NCI-H1694 (cell line): ENCODE measurements around the gene OASL.

Experiments
- DNase-seq: peaks from one replicate; lab custom pipeline; 2025; lab: John Stamatoyannopoulos, UW

OASL gene

DNA sequence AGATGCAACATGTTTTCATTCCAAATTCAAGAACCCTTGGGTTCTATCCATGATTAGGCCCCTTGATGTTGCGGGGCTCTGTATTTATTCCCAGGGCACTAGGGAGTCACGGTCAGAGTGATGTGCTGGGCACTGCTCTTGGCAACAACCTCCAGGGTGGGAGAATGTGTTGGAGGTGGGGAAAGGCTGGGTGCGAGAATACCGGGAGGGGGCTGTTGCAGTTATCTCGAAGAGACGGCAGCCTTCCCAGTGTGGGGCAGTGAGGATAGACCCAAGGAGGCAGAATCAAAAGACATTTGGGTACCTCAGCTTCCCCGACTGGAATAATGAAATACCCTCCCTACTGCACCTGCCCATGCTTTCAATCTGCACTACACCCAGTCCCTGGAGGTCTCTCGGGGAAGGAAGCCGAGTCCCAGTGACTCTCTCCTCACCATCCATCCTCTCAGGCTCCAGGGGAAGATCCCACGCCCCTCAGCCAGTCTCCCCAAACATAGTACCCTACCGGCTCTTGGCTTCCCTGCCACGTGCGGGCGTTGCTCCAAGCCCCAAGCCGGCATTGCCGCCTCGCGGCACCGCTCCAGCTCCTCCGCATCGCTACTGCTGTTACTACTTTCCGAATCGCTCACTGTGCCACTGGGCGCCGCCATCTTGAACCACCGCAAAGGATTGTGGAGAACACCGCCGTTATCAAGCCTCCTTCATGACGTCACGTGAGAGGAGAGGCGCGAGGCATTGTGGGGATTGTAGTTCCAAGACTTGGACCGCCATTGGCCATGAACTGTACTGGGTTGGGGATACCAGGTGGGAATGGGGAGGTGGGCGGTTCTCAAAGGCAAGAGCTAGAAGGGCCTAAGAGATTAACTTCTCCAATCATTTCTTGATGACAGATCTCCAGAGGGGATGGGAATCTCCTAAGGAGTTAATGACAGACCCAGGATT is 22.9 kb downstream of the OASL start, which contains the start of gene C12orf43:
C12orf43 (minus strand) TSS at position 663 of the 942 bp plus-strand sequence; CDS start at position 650, 13 bp downstream.
- peak; percentile 92 for DNase-seq

DNA sequence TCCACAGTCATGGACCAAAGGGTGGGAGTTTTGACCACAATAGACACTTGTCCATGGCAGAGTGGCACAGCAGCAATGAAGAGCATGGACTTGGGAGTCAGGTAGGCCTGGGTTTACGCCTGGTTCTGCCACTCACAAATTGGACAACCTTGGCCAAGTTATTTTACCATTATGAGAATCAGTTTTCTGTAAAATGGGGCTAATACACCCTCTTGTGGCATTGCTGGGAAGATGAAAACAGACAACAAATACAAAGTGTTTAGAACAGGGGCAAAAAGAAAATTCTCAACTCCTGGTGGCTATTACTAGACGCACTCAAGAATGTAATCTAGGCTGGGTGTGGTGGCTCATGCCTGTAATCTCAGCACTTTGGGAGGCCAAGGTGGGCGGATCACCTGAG is 25.3 kb downstream of the OASL start:
- DNase-seq: no peak

DNA sequence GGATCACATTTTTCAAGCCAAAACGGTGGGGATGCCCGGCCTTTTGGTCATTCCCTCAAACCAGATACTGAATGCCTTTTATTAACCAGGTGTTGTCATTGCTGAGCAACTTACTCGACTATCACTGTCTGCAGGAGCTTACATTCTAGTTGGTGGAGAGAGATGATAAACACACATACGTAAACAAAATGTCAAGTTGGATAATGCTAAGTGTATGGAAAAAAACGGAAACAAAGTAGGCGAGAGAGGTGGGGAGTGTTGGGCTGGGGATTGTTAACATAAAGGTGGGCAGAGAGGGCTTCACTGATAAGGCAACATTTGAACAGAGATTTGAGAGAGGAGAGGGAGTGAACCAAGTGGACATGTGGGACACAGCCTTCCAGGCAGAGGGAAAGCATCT is 27.2 kb downstream of the OASL start:
- no peak for DNase-seq

- no peak for DNase-seq
Measured at GRCh38 chr12:121010860-121011259, 28.2 kb downstream of the OASL start.

- no peak for DNase-seq
Measured at GRCh38 chr12:121009741-121010140, 29.3 kb downstream of the OASL start.

- DNase-seq: no peak
Measured at GRCh38 chr12:121008347-121009098, 30.5 kb downstream of the OASL start.

DNA sequence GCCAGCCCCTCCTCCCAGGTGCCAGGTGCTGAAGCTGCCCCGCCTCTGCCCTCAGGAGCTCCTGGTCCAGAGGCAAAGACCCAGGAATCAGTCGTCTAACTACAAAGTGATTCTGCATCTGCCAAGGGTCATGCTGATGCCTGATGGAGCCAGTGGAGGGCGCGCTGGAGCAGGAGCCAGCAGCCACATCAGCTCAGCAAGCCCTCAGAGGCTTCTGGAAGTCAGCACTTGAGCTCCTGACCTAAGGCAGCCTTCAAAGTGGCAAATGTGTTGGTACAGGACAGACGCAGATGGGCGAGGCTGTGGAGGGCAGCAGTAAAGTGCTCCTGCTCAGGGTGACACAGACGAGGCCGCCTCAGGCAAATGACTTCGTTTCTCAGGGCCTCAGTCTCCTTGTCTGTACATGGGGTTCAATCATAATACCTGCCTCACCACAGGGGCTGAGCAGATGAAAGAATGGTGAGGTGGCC is 33.7 kb downstream of the OASL start:
- DNase-seq: no peak

DNA sequence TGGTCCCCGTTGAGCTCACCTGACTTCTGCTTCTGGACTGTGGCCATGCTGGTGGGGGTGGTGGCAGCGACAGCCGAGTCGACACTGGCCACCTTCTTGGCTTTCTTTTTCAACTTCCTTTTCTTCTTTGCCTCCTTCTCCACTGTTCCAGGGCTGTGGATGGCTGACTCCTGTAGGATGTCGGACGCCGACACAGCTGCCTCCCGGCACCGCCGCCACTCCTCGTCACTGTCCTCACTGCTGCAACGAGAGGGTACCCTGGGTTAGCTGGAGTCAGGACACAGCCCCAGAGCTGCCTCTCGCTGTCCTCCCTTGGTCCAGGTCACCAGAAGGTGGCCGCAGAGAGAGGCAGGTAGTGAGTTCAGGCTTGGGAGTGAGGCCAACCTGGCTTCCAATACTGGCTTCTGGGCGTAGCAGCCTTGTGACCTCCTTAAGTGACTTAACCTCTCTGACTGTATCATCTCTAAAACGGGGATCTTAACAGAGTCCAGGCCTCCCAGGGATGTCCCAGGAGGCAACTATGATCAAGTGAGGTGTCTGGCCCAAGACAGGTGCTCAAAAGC is 34.7 kb downstream of the OASL start:
- DNase-seq: no peak

- no peak for DNase-seq
Measured at GRCh38 chr12:121003650-121004049, 35.4 kb downstream of the OASL start.

DNA sequence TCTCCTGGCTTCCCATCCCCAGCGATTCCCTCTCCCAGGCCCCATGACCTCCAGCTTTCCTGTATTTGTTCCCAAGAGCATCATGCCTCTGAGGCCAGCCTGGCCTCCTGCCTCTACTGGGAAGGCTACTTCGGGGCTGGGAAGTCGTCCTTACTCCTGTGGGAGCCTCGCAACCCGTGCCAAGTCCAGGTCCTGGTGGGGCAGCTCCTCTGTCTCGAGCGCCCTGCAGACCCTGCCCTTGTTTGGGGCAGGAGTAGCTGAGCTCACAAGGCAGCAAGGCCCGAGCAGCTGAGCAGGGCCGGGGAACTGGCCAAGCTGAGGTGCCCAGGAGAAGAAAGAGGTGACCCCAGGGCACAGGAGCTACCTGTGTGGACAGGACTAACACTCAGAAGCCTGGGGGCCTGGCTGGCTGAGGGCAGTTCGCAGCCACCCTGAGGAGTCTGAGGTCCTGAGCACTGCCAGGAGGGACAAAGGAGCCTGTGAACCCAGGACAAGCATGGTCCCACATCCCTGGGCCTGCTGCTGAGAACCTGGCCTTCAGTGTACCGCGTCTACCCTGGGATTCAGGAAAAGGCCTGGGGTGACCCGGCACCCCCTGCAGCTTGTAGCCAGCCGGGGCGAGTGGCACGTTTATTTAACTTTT is 37.1 kb downstream of the OASL start:
- DNase-seq: no peak

GRCh38 chr12:121001060-121001459 is 38.0 kb downstream of the OASL start:
- no peak for DNase-seq

DNA sequence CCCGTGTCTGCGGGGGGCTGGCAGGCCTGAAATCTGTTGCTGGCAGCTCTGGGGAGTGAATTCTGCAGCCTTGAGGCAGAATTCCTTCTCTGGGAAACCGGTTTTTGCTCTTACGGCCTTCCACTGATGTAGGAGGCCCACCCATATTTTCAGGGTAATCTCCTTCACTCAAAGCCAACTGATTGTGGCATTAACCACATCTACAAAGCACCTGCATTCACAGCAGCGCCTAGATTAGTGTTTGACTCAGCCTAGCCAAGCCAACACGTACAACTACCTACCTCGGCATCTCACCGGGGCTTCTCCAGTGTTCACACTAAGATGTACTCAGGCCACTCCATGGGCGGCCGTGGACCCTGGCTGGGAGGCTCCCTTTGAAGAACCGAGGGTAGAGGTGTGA is 38.5 kb downstream of the OASL start:
- DNase-seq: no peak

GRCh38 chr12:120999191-121000120 is 39.6 kb downstream of the OASL start:
- no peak for DNase-seq

- DNase-seq: no peak
Measured at GRCh38 chr12:120998435-120998834, 40.6 kb downstream of the OASL start.

DNA sequence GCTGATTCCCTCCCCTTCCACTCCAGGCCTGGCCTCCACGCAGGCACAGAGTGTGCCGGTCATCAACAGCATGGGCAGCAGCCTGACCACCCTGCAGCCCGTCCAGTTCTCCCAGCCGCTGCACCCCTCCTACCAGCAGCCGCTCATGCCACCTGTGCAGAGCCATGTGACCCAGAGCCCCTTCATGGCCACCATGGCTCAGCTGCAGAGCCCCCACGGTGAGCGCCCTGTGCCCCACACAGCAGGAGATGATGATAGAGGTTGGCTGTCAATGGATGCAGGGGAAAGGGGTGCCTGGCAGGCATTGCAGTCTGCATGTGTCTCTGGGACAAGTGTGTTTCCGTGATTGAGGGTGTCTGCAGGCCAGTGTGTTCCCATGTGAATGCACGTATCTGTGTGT is 41.6 kb downstream of the OASL start:
- no peak for DNase-seq

GRCh38 chr12:120996133-120996746 is 42.8 kb downstream of the OASL start:
- no peak for DNase-seq

- no peak for DNase-seq
Measured at GRCh38 chr12:120994589-120995337, 44.3 kb downstream of the OASL start.

- DNase-seq: no peak
Measured at GRCh38 chr12:120994059-120994458, 45.0 kb downstream of the OASL start.

- DNase-seq: no peak
Measured at GRCh38 chr12:120993496-120993895, 45.5 kb downstream of the OASL start.

DNA sequence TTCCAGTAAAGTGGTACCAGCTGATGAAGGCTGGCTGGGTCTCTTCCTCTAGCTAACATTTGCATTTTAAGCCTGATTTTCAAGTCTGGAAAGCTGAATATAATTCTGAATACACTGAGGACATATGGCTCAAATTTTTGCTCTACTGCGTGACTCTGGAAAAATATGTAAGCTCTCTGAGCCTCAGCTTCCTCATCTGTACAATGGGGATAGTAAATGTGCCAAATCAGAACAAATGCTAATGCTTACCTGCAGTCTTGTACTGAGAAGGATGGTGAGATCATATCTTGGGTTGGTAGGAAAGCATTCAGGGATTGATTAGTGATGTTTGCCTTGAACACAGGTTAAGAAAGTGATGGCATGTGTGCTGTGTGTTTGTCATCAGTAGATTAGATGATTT is 46.1 kb downstream of the OASL start:
- DNase-seq: no peak
